Fibroblast of lung (primary cell): ENCODE measurements around the gene TRIM47. TPM values are rescaled to one million over a fixed set of nuclear protein-coding genes. Genes with fewer than 3 reads are reported as not detected.
"Not testable (repeated sequence)": the region's sequence is repeated elsewhere in the genome, so short reads cannot be mapped to it uniquely, and the experiment has no call there.

ENCODE experiments used
- DNase-seq, 2 donors: peaks; one replicate each; pipeline versions ENCODE4 v3.0.0 to v3.0.0-alpha.2; 2010; ENCODE audit warnings: low read depth in 2 of 2
- H2AFZ ChIP-seq: 2 replicates; pipeline ENCODE4 v1.5.1; 2012; ENCODE audit warnings: low read length, control low read depth, inconsistent platforms
- H3K27ac ChIP-seq: 2 replicates; pipeline ENCODE4 v1.5.1; 2011; ENCODE audit warnings: low read length, control low read depth; ENCODE audit not compliant: insufficient read depth
- H3K27me3 ChIP-seq: 2 replicates; pipeline ENCODE4 v1.5.1; 2011; ENCODE audit warnings: mild to moderate bottlenecking, low read length; ENCODE audit not compliant: control insufficient read depth, insufficient read depth
- H3K36me3 ChIP-seq: 2 replicates; pipeline ENCODE4 v1.5.1; 2011; ENCODE audit warnings: low read length; ENCODE audit not compliant: control insufficient read depth, insufficient read depth
- H3K4me1 ChIP-seq: 2 replicates; pipeline ENCODE4 v1.5.1; 2011; ENCODE audit warnings: low read length; ENCODE audit not compliant: control insufficient read depth, insufficient read depth; ENCODE audit errors: extremely low read depth
- H3K4me2 ChIP-seq: 2 replicates; pipeline ENCODE4 v1.5.1; 2011; ENCODE audit warnings: low read length, control low read depth; ENCODE audit not compliant: insufficient read depth; ENCODE audit errors: extremely low read depth
- H3K4me3 ChIP-seq, 4 experiments: fragments of 200-600 bp in 1 of 4; sonication (generic) in 1 of 4; replicated peaks in 1 of 4; 2 replicates each; pipeline ENCODE4 v1.5.1; 2011 to 2016; ENCODE audit warnings: low read length in 4 of 4, low read depth in 3 of 4, mild to moderate bottlenecking in 3 of 4, control low read depth in 2 of 4, inconsistent platforms in 1 of 4, mixed read lengths in 1 of 4; ENCODE audit not compliant: insufficient read depth in 1 of 4; ENCODE audit errors: control extremely low read depth in 1 of 4
- H3K79me2 ChIP-seq: 2 replicates; pipeline ENCODE4 v1.5.1; 2012; ENCODE audit warnings: mild to moderate bottlenecking, low read length, inconsistent platforms; ENCODE audit not compliant: control insufficient read depth, insufficient read depth
- H3K9ac ChIP-seq: 2 replicates; pipeline ENCODE4 v1.5.1; 2011; ENCODE audit warnings: mild to moderate bottlenecking, low read length, control low read depth; ENCODE audit not compliant: insufficient read depth
- H3K9me3 ChIP-seq: 2 replicates; pipeline ENCODE4 v1.5.1; 2012; ENCODE audit warnings: low read depth, low read length; ENCODE audit not compliant: control insufficient read depth, insufficient read depth
- H4K20me1 ChIP-seq: 2 replicates; pipeline ENCODE4 v1.5.1; 2011; ENCODE audit warnings: low read length; ENCODE audit not compliant: control insufficient read depth, insufficient read depth; ENCODE audit errors: extremely low read depth
- EZH2 ChIP-seq: IDR thresholded peaks from 2 replicates; pipeline ENCODE4 v1.5.1; 2012; ENCODE audit warnings: low read length, control low read depth, mild to moderate bottlenecking; ENCODE audit errors: missing control alignments
- polyA plus RNA-seq, 2 donors: library from polyadenylated mRNA; depleted of rRNA in 1 of 2; stranded (reverse) in 1 of 2; unstranded in 1 of 2; fragments of >200 nt; gene quantifications; 2 replicates each; pipeline ENCODE4 v1.2.1, GENCODE V29; 2011 to 2012; ENCODE audit warnings: missing spikeins in 1 of 2
- total RNA-seq: library from RNA; depleted of rRNA; stranded (reverse); fragments of >200 nt; gene quantifications from 2 replicates; pipeline ENCODE4 v1.2.1, GENCODE V29; 2014
- TF ChIP-seq, protein P1 (sequence below), 2 donors: IDR thresholded peaks in 1 of 2; conservative IDR thresholded peaks in 1 of 2; 1 replicate in 1 of 2; 2 replicates in 1 of 2; pipeline ENCODE4 v1.5.1; 2011 to 2012; ENCODE audit warnings: low read length in 2 of 2, control low read depth in 1 of 2, inconsistent platforms in 1 of 2, low read depth in 1 of 2, mild to moderate bottlenecking in 1 of 2

The TRIM47 gene
- total and polyA plus RNA-seq, 2 donors (not counting 1 experiment from before 2014, with no cell fraction given) = 2.2 to 16.0 TPM

GRCh38 chr17:75854101-75854748 lies 24.2 kb downstream of the TRIM47 start:
- H4K20me1 ChIP-seq = no peaks in the 10 kb centered on the region

DNA sequence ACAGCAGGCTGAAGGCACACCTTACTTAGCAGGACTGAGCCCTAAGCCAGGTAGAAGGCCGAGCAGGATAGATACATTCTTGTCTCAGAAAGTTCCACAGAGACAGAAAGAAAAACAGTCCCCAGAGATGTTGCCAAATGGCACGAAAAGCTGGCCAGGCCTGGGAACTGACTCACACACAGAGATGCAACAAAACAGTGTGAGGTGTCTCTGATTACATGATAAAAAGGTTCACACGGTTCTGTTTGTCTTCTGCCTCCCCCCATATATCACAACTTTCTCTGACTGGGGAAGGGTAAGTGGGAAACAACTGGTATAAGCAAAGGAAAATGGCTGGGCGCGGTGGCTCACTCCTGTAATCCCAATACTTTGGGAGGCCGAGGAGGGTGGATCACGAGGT lies 24.9 kb downstream of the TRIM47 start:
- H3K4me3 ChIP-seq = peak overlapping the region in 1 of 4 experiments; percentile 20
- no peaks in the 10 kb centered on the region for H3K27me3 ChIP-seq
- H3K9me3 ChIP-seq = no peaks in the 10 kb centered on the region
- peaks cover 5% of the 10 kb centered on the region for H3K79me2 ChIP-seq
- peak overlapping the region; percentile 48 for H3K4me2 ChIP-seq
- H4K20me1 ChIP-seq = no peaks in the 10 kb centered on the region
- peak in 1 of 2 donors; percentile 63 for DNase-seq
- TF ChIP-seq, protein P1, sequence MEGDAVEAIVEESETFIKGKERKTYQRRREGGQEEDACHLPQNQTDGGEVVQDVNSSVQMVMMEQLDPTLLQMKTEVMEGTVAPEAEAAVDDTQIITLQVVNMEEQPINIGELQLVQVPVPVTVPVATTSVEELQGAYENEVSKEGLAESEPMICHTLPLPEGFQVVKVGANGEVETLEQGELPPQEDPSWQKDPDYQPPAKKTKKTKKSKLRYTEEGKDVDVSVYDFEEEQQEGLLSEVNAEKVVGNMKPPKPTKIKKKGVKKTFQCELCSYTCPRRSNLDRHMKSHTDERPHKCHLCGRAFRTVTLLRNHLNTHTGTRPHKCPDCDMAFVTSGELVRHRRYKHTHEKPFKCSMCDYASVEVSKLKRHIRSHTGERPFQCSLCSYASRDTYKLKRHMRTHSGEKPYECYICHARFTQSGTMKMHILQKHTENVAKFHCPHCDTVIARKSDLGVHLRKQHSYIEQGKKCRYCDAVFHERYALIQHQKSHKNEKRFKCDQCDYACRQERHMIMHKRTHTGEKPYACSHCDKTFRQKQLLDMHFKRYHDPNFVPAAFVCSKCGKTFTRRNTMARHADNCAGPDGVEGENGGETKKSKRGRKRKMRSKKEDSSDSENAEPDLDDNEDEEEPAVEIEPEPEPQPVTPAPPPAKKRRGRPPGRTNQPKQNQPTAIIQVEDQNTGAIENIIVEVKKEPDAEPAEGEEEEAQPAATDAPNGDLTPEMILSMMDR (conservative IDR thresholded peaks at IDR 0.05 in 1 of 2, IDR thresholded peaks at IDR 0.05 in 1 of 2; ENCODE audit: low read depth in 1 of 2, low read length in 2 of 2) = no peak
- TF ChIP-seq EZH2 = no peak
- H3K27ac ChIP-seq = peak overlapping the region; percentile 74
- no peak overlapping the region for H2AFZ ChIP-seq
- peaks cover 6% of the 10 kb centered on the region for H3K36me3 ChIP-seq
- H3K9ac ChIP-seq = no peak overlapping the region
- H3K4me1 ChIP-seq = peaks cover 9% of the 10 kb centered on the region

More at GRCh38 chr17:75854101-75854748, 24.2 kb downstream of the TRIM47 start:
- Histone ChIP-seq H3K27ac (peak overlapping the region; percentile 74), H3K79me2 (peaks cover 5% of the 10 kb centered on the region), H3K27me3 (no peaks in the 10 kb centered on the region), H2AFZ (no peak overlapping the region), H3K36me3 (peaks cover 6% of the 10 kb centered on the region), H3K4me3 (peak overlapping the region; percentile 62 to 96 (median 78)), H3K9ac (peak overlapping the region; percentile 67), H3K4me1 (peaks cover 9% of the 10 kb centered on the region), H3K9me3 (no peaks in the 10 kb centered on the region), H3K4me2 (peak overlapping the region; percentile 90)
- DNase-seq = peak; percentile 53 to 63
- no peak for TF ChIP-seq EZH2
- TF ChIP-seq, protein P1 (conservative IDR thresholded peaks at IDR 0.05 in 1 of 2, IDR thresholded peaks at IDR 0.05 in 1 of 2; ENCODE audit: low read depth in 1 of 2, low read length in 2 of 2) = no peak

DNA sequence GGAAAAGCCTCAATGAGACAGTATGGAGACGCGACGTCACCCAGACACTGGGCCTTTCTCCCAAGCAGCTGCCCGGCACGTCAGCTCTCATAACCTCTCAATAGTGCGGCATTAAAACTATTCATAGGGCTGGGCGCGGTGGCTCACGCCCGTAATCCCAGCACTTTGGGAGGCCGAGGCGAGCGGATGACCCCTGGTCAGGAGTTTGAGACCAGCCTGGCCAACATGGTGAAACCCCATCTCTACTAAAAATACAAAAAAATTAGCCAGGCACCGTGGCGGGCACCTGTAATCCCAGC lies 26.7 kb downstream of the TRIM47 start:
- H3K9ac ChIP-seq, H3K79me2 ChIP-seq, H3K9me3 ChIP-seq, H3K27me3 ChIP-seq, H3K4me2 ChIP-seq, H3K27ac ChIP-seq, H4K20me1 ChIP-seq, H2AFZ ChIP-seq, H3K4me3 ChIP-seq, H3K4me1 ChIP-seq: not testable (repeated sequence)
- peak in 1 of 2 donors; percentile 47 for DNase-seq
- H3K36me3 ChIP-seq = peaks cover 18% of the 10 kb centered on the region
